Measurements from ENCODE around the gene DUSP15.

DUSP15 gene

GRCh38 chr20:31840906-31841816 is 29.2 kb downstream of the DUSP15 start:
- no peak for DNase-seq (ENCODE audit: low read depth)
- no peak overlapping the region for H3K4me3 ChIP-seq (ENCODE audit: low read length)
- no peak for TF ChIP-seq CTCF (IDR thresholded peaks at IDR 0.05; ENCODE audit: insufficient read depth, low read depth, low read length, missing control alignments)

GRCh38 chr20:31839782-31840487 is 30.4 kb downstream of the DUSP15 start:
- H3K4me3 ChIP-seq (ENCODE audit: low read length): no peak overlapping the region
- TF ChIP-seq CTCF (IDR thresholded peaks at IDR 0.05; ENCODE audit: insufficient read depth, low read depth, low read length, missing control alignments): no peak
- DNase-seq (ENCODE audit: low read depth): no peak

- no peak for TF ChIP-seq CTCF (IDR thresholded peaks at IDR 0.05; ENCODE audit: insufficient read depth, low read depth, low read length, missing control alignments)
- no peak for DNase-seq (ENCODE audit: low read depth)
- no peak overlapping the region for H3K4me3 ChIP-seq (ENCODE audit: low read length)
Measured at GRCh38 chr20:31838646-31839292, 31.6 kb downstream of the DUSP15 start.

- H3K4me3 ChIP-seq (ENCODE audit: low read length): no peak overlapping the region
- TF ChIP-seq CTCF (IDR thresholded peaks at IDR 0.05; ENCODE audit: insufficient read depth, low read depth, low read length, missing control alignments): no peak
- no peak for DNase-seq (ENCODE audit: low read depth)
Measured at GRCh38 chr20:31837896-31838397, 32.4 kb downstream of the DUSP15 start.

- DNase-seq (ENCODE audit: low read depth): no peak
- no peak overlapping the region for H3K4me3 ChIP-seq (ENCODE audit: low read length)
- no peak for TF ChIP-seq CTCF (IDR thresholded peaks at IDR 0.05; ENCODE audit: insufficient read depth, low read depth, low read length, missing control alignments)
Measured at GRCh38 chr20:31836853-31837608, 33.3 kb downstream of the DUSP15 start.
